WI38 (cell line): ENCODE measurements around the gene TRIO.

Experiments used
- H3K4me3 ChIP-seq: 2 replicates; pipeline ENCODE4 v1.5.1; 2011; ENCODE audit warnings: low read depth, mild to moderate bottlenecking, control low read depth, low read length
- TF ChIP-seq, protein P1 (sequence below): IDR thresholded peaks from 2 replicates; pipeline ENCODE4 v1.5.1; 2012; ENCODE audit warnings: low read depth, mild to moderate bottlenecking, control low read depth, low read length

The TRIO gene

DNA sequence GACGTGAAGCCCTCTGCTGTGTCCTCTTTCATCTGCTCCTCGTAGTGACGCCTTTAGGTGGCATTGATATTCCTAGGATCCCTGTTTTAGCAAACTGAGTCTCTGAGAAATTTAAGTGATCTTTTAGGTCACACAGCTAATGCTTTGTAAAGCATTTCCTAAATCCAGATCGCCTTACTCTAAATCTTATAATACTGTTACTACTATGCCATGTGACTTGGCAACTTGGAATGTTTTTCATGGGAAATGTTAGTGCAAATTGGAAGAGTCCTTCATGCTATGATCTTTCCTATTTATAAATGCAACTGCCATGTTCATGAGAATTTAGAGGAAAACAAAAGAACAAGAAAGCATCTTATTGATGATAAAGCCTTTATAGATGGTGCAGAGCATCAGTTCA is 212.2 kb downstream of the TRIO start:
- TF ChIP-seq, protein P1, sequence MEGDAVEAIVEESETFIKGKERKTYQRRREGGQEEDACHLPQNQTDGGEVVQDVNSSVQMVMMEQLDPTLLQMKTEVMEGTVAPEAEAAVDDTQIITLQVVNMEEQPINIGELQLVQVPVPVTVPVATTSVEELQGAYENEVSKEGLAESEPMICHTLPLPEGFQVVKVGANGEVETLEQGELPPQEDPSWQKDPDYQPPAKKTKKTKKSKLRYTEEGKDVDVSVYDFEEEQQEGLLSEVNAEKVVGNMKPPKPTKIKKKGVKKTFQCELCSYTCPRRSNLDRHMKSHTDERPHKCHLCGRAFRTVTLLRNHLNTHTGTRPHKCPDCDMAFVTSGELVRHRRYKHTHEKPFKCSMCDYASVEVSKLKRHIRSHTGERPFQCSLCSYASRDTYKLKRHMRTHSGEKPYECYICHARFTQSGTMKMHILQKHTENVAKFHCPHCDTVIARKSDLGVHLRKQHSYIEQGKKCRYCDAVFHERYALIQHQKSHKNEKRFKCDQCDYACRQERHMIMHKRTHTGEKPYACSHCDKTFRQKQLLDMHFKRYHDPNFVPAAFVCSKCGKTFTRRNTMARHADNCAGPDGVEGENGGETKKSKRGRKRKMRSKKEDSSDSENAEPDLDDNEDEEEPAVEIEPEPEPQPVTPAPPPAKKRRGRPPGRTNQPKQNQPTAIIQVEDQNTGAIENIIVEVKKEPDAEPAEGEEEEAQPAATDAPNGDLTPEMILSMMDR = no peak
- no peak overlapping the region for H3K4me3 ChIP-seq

DNA sequence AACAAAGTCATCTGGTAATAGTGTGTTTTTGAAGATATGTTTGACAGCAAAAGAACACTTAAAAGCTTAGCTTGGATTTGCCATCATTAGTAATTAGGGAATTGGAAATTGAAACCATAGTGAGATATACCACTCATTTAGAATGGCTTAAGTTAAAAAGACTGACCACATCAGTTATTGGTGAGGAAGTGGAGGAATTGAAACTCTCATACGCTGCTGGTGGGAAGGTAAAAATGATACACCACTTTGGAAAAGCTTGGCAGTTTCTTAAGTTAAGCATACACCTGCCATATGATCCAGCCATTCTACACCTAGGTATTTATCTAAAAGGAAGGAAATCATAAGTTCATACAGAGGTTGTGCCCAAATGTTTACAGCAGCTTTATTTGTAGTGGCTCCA is 213.2 kb downstream of the TRIO start:
- no peak overlapping the region for H3K4me3 ChIP-seq
- TF ChIP-seq, protein P1 = no peak

DNA sequence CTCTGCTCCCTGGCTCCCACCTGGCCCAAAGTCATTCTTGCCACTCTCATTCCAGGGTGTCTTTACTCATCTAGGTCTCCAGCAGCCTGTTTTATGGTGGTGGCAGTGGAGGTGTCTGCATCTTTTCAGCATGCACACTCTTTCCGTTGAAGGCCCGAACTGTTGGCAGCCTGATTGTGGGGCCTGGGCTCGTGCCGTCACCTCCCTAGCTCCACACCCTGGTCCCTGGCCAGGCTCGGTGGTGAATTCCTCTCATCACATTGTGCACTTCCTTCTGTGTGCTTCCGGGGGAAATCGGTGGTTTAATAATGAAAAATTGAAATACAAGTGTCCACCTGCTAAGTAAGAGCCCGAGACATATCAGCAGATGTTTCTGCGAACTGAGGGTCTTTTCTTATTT is 214.3 kb downstream of the TRIO start:
- H3K4me3 ChIP-seq = no peak overlapping the region
- TF ChIP-seq, protein P1 = no peak

DNA sequence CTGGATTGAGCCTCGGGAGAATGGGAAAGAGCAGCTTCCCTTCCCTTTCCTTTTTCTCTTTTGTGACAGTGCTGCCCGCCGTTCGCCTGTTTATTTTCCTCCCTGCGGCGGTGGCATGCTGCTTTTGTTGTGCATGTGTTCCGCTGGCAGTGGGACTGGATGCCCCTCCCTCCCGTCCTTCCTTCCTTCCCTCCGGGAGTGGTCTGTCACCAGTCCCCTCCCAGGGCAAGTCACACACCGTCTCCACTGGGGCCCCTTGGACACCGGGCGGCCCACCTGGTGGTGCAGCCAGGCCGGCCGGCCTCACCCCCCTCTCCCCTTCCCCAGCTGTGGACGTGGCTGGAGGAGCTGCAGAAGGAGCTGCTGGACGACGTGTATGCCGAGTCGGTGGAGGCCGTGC is 214.7 kb downstream of the TRIO start:
- H3K4me3 ChIP-seq = no peak overlapping the region
- TF ChIP-seq, protein P1 = no peak

DNA sequence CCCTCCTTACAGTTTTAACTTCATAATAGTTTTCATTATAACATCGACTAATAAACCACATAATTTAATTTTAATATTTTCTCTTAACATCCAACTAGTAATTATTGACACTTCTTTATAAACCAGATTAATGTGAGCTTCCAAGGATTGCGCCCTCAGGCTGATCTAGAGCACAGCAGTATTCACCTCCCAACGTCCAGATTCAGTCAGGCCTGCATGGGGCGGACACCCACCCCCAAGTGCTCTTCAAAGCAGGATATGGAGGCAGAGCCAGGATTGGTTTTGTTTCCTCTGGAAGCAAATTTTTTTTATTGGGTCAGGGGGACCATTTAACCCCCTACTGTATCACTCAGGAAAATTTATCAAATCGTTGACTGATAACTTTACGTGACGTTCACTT is 215.4 kb downstream of the TRIO start:
- TF ChIP-seq, protein P1 = no peak

DNA sequence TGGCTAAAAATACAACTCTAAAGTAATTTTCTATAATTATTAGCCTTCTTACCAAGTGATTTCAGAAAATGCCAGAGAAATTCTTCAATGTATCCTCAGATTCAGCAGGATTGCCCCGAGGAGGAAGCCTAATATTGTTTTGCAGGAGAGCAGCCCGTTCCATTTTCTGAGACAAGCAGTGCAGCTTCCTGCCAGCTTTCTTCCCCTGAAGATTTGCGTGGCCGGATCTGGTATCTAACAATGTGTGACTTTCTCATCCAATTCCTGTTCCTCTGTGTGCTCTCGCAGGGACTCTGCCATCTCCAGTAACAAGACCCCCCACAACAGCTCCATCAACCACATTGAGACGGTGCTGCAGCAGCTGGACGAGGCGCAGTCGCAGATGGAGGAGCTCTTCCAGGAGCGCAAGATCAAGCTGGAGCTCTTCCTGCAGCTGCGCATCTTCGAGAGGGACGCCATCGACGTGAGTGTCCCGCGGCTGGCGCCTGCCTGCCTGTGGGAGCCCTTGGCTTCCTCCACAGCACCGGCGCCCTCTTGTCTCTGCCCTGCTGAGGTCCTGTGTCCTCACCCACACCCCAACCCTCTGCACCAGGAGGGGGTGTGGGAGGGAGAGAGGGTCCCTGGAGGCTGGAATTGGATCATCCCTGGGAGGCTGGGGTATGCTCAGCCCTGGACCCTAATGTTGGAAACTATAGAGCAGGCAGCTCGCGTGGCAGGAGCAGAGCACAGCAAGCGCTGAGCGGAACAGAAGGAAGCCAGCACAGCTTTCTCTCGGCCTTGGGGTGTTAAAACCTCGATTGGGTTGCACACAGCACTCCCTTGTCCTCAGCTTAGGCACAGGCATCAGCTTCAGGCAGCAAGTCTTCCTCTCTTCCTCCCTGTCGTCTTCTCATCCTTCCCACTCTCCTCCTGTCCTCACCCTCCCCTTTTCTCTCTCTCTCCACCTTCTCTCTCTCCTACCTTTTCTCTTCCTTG is 216.2 kb downstream of the TRIO start:
- H3K4me3 ChIP-seq = no peak overlapping the region
- TF ChIP-seq, protein P1 = no peak

More for the DNA sequence above, 215.4 kb downstream of the TRIO start:
- no peak overlapping the region for H3K4me3 ChIP-seq

DNA sequence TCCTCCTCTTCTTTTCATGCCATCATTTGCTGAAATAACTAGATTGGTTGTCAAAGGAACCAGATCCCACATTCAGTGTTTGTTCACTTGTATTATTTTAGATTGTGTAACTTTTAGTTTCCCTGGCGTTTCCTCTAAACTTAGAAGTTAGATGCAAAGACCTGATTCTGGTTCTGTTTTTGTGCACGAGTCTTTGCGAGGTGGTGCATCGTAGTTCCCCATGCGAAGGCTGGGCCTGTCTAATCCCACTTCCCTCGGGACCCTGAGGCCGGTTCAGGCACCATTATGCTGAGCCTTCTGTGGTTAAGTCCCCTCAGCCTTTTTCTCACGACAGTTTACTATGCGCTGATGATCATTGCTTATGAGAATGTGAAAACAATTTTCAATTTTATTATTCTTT is 219.3 kb downstream of the TRIO start:
- no peak overlapping the region for H3K4me3 ChIP-seq
- TF ChIP-seq, protein P1 = no peak
